ENCODE results near the gene PWWP2B.

The PWWP2B gene

DNA sequence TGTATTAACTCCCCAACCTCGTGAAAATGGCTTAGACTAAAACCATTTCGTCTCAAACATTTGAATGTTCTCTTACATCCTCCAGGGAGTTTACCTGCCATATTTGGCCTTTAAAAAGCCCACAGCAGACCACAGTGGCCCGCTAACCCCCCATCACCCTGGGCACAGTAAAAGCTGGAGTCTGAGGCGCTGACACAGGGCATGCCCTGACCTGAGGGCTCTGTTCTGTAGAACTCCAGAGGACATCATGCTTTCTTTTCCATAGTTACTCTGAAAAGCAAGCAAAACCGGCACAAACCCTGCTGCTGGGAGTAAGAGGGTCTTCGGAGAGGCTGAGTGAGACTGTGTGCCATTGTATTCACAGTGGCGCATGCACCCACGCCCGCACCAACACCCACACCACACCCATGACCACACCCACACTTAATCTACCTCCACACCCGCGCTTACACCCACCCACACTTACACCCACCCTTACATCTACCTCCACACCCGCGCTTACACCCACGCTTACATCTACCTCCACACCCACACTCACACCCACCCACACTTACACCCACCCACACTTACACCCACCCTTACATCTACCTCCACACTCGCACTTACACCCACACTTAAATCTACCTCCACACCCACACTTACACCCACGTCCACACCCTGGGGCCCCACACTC is 32.9 kb upstream of the PWWP2B start:
- Histone ChIP-seq H3K4me3 (ENCODE audit: low read depth, low read length, poor library complexity, severe bottlenecking) (no peak overlapping the region), H3K36me3 (ENCODE audit: insufficient read depth, low read length) (no peaks in the 10 kb centered on the region), H3K27ac (ENCODE audit: low read depth, low read length, poor library complexity, severe bottlenecking) (no peak overlapping the region), H3F3A (ENCODE audit: insufficient read depth, low read length) (no peaks in the 10 kb centered on the region), H4K20me1 (ENCODE audit: insufficient read depth, low read length) (no peaks in the 10 kb centered on the region), H3K9me2 (ENCODE audit: low read depth, low read length) (no peaks in the 10 kb centered on the region), H3K4me1 (ENCODE audit: insufficient read depth, low read length, severe bottlenecking) (no peaks in the 10 kb centered on the region), H2AFZ (ENCODE audit: low read length) (no peak overlapping the region), H3K9me3 (ENCODE audit: low read length) (no peaks in the 10 kb centered on the region), H3K79me2 (ENCODE audit: insufficient read depth, low read length) (no peaks in the 10 kb centered on the region), H3K27me3 (ENCODE audit: insufficient read depth, low read length) (no peaks in the 10 kb centered on the region), H3K4me2 (ENCODE audit: low read length) (no peak overlapping the region), H3K9ac (ENCODE audit: low read length) (no peak overlapping the region)
- no peak for TF ChIP-seq EZH2 (IDR thresholded peaks at IDR 0.05; ENCODE audit: borderline replicate concordance, low read length)
- TF ChIP-seq CTCF (IDR thresholded peaks at IDR 0.05; ENCODE audit: low read length), result no peak

GRCh38 chr10:132364594-132364970 is 32.4 kb upstream of the PWWP2B start:
- H3K27ac ChIP-seq (ENCODE audit: low read depth, low read length, poor library complexity, severe bottlenecking), result no peak overlapping the region
- TF ChIP-seq CTCF (IDR thresholded peaks at IDR 0.05; ENCODE audit: low read length) (no peak), EZH2 (IDR thresholded peaks at IDR 0.05; ENCODE audit: borderline replicate concordance, low read length) (no peak)

DNA sequence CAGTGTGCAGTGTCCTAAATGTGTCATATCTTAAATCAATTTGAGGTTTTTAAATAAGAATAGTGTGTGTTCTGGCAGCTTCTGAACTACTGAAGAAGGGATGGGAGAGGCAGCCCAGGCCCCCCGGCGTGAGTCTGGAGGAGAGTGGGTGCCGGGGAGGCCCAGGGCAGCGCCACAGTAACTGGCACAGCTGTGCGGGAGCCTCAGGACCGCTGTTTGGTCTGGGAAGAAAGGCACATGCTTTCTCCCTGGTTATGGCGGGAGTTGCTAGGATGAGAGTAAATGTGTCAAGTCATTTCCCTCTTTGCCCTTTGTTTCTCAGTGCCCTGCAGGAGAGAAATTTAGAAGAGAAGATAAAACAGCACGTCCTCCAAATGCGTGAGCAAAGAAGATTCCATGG is 31.9 kb upstream of the PWWP2B start:
- H3K9me3 ChIP-seq (ENCODE audit: low read length), result no peaks in the 10 kb centered on the region
- H3K4me2 ChIP-seq (ENCODE audit: low read length), result no peak overlapping the region
- no peaks in the 10 kb centered on the region for H3K4me1 ChIP-seq (ENCODE audit: insufficient read depth, low read length, severe bottlenecking)
- no peaks in the 10 kb centered on the region for H3K9me2 ChIP-seq (ENCODE audit: low read depth, low read length)
- H2AFZ ChIP-seq (ENCODE audit: low read length), result no peak overlapping the region
- no peaks in the 10 kb centered on the region for H3K79me2 ChIP-seq (ENCODE audit: insufficient read depth, low read length)
- no peak overlapping the region for H3K27ac ChIP-seq (ENCODE audit: low read depth, low read length, poor library complexity, severe bottlenecking)
- no peak overlapping the region for H3K9ac ChIP-seq (ENCODE audit: low read length)
- no peak overlapping the region for H3K4me3 ChIP-seq (ENCODE audit: low read depth, low read length, poor library complexity, severe bottlenecking)
- no peaks in the 10 kb centered on the region for H3F3A ChIP-seq (ENCODE audit: insufficient read depth, low read length)
- TF ChIP-seq EZH2 (IDR thresholded peaks at IDR 0.05; ENCODE audit: borderline replicate concordance, low read length), result no peak
- TF ChIP-seq CTCF (IDR thresholded peaks at IDR 0.05; ENCODE audit: low read length), result no peak
- H4K20me1 ChIP-seq (ENCODE audit: insufficient read depth, low read length), result no peaks in the 10 kb centered on the region
- H3K27me3 ChIP-seq (ENCODE audit: insufficient read depth, low read length), result no peaks in the 10 kb centered on the region
- no peaks in the 10 kb centered on the region for H3K36me3 ChIP-seq (ENCODE audit: insufficient read depth, low read length)

More at GRCh38 chr10:132364594-132364970, 32.4 kb upstream of the PWWP2B start:
- no peaks in the 10 kb centered on the region for H4K20me1 ChIP-seq (ENCODE audit: insufficient read depth, low read length)
- H3K27me3 ChIP-seq (ENCODE audit: insufficient read depth, low read length), result no peaks in the 10 kb centered on the region
- H3K9me2 ChIP-seq (ENCODE audit: low read depth, low read length), result no peaks in the 10 kb centered on the region
- no peaks in the 10 kb centered on the region for H3K79me2 ChIP-seq (ENCODE audit: insufficient read depth, low read length)
- H3K9ac ChIP-seq (ENCODE audit: low read length), result no peak overlapping the region
- H3K4me1 ChIP-seq (ENCODE audit: insufficient read depth, low read length, severe bottlenecking), result no peaks in the 10 kb centered on the region
- H2AFZ ChIP-seq (ENCODE audit: low read length), result no peak overlapping the region
- H3K4me2 ChIP-seq (ENCODE audit: low read length), result no peak overlapping the region
- H3K9me3 ChIP-seq (ENCODE audit: low read length), result no peaks in the 10 kb centered on the region
- H3K36me3 ChIP-seq (ENCODE audit: insufficient read depth, low read length), result no peaks in the 10 kb centered on the region
- no peak overlapping the region for H3K4me3 ChIP-seq (ENCODE audit: low read depth, low read length, poor library complexity, severe bottlenecking)
- H3F3A ChIP-seq (ENCODE audit: insufficient read depth, low read length), result no peaks in the 10 kb centered on the region

All from OCI-LY1 (cell line).